Esophagus squamous epithelium (tissue), 4 donors: Measurements from ENCODE around the gene CNTN4.

Experiments used
- POLR2A ChIP-seq, 4 donors: fragments of 450-650 bp; IDR thresholded peaks; one replicate each; pipeline ENCODE4 v1.6.1; 2017; ENCODE audit warnings: antibody characterized with exemption in 4 of 4, mild to moderate bottlenecking in 4 of 4, moderate library complexity in 3 of 4
- TF ChIP-seq, protein P1 (sequence below), 6 experiments: fragments of 450-650 bp in 4 of 6; fragments of 200-600 bp in 2 of 6; sonication (generic) in 2 of 6; IDR thresholded peaks; one replicate each; pipeline ENCODE4 v1.5.1; 2016 to 2019; ENCODE audit warnings: antibody characterized with exemption in 6 of 6, mild to moderate bottlenecking in 4 of 6, moderate library complexity in 4 of 6

DNA sequence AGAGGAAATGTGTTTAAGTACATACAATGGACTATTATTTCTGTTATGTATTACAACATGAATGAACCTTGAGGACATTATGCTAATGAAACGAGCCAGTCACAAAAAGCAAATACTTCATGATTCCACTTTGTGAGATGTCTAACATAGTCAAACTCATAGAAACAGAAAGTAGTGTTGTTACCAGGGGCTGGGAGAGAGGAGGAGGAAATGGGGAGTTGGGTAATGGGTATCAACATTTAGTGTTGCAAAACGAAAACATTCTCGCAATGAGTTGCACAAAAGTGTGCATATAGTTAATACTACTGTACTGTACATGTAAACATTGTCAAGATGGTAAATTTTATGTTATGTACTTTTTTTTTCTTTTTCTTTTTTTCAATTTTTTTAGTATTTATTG is 817.2 kb downstream of the CNTN4 start:
- TF ChIP-seq, protein P1, sequence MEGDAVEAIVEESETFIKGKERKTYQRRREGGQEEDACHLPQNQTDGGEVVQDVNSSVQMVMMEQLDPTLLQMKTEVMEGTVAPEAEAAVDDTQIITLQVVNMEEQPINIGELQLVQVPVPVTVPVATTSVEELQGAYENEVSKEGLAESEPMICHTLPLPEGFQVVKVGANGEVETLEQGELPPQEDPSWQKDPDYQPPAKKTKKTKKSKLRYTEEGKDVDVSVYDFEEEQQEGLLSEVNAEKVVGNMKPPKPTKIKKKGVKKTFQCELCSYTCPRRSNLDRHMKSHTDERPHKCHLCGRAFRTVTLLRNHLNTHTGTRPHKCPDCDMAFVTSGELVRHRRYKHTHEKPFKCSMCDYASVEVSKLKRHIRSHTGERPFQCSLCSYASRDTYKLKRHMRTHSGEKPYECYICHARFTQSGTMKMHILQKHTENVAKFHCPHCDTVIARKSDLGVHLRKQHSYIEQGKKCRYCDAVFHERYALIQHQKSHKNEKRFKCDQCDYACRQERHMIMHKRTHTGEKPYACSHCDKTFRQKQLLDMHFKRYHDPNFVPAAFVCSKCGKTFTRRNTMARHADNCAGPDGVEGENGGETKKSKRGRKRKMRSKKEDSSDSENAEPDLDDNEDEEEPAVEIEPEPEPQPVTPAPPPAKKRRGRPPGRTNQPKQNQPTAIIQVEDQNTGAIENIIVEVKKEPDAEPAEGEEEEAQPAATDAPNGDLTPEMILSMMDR (IDR thresholded peaks at IDR 0.05) = no peak
- TF ChIP-seq POLR2A (IDR thresholded peaks at IDR 0.05) = no peak
